NCI-H2196 treated with DMSO at 0.1 percent for 48 hours (cell line): ENCODE measurements around the gene SLC39A1.
"Not testable (repeated sequence)": the region's sequence is repeated elsewhere in the genome, so short reads cannot be mapped to it uniquely, and the experiment has no call there.

Source experiments
- DNase-seq: peaks from one replicate; lab custom pipeline; 2025; ENCODE audit not compliant: unreplicated experiment; lab: John Stamatoyannopoulos, UW

SLC39A1 gene, protein sequence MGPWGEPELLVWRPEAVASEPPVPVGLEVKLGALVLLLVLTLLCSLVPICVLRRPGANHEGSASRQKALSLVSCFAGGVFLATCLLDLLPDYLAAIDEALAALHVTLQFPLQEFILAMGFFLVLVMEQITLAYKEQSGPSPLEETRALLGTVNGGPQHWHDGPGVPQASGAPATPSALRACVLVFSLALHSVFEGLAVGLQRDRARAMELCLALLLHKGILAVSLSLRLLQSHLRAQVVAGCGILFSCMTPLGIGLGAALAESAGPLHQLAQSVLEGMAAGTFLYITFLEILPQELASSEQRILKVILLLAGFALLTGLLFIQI

DNA sequence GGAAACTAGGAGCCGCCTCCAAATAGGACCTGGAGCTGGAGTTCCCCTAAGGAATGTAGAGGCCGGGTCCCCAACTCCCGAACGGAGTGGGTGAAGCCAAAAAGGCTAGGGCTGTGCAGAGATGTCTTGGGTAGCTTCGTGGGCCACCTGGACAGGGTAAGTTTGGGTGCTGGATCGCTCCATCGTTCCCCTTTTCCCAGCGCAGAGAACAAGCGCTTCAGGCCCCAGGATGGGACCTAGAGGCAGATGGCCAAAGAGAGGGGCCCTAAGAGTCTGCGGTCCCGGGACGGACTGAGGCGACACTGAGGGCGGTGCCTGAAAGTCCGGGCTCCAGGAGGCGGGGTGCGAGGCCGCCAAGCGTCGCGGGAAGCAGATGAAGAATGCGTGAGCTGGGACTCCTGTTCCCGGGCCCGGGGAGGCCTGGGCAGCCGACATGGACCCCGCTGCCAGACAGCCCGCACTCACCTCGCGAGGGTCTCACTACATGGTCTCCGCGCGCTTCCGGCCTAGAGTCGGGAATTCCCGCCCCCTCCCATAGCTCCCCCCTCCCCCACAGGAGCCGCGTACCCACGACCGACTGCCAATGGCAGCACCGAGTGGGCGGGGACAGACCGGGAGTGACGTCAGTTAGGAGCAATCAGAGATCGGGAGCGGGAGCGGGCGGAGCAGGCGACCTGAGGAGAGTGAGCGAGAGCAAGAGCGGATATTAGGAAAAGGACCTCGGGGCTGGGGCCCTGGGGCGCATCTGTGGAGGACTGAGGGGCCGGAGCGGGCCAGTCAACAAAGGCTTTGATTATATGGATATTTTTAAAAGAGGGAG lies at the start of gene SLC39A1:
Gene SLC39A1 (minus strand): TSS at position 508 of the 820 bp plus-strand sequence. CDS start 822 bp downstream, outside the sequence.
- DNase-seq = peak; percentile 94

GRCh38 chr1:154012543-154012942 lies 49.2 kb upstream of the SLC39A1 start:
- DNase-seq = not testable (repeated sequence)

DNA sequence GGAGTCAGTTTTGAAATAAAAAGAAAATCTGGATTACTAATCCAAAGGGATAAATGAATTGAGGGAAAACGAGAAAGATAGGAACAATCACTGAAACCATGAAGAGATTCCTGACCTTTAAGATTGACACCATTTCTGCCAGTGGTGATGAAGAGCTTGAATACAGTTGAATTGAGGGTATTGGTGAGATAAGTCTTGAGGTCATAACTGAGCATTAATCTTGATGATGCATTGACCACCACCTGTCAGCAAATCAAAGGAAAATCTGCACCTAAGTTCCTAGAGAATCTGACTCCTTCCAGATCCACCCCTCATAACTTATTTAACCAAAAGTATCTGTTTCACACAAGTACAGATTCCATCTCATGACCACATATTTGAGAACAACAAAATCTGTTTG lies 48.8 kb upstream of the SLC39A1 start:
- DNase-seq = no peak

- no peak for DNase-seq
These were observed 42.8 kb upstream of the SLC39A1 start for GRCh38 chr1:154006136-154006535.

GRCh38 chr1:154000420-154000819 lies 37.1 kb upstream of the SLC39A1 start:
- no peak for DNase-seq

DNA sequence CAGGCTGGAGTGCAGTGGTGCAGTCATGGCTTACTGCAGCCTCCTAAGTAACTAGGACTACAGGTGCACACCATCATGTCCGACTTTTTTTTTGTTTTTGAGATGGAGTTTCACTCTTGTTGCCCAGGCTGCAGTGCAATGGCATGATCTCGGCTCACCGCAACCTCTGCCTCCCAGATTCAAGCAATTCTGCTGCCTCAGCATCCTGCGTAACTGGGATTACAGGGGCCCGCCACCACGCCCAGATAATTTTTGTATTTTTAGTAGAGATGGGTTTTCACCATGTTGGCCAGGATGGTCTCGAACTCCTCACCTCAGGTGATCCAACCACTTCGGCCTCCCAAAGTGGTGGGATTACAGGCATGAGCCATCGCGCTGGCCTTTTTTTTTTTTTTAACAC lies 33.5 kb upstream of the SLC39A1 start:
- DNase-seq = not testable (repeated sequence)

GRCh38 chr1:153995640-153996039 lies 32.3 kb upstream of the SLC39A1 start:
- DNase-seq = no peak

DNA sequence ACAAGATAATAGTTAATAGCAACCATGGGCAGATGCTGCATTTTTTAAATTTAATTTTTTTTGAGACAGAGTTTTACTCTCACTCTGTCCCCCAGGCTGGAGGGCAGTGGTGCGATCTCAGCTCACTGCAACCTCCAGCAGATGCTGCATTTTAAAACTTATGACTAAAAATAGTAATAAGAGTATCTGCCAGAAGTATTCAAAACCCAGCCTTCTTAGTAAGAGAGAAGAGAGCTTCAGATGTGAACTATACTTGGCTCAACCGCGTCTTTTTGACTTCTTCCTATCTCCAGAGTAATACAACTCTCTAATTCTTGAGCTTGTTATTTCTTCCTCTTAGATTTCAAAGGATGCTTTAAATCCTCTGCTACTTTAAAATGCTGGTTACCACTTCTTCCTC lies 31.9 kb upstream of the SLC39A1 start:
- DNase-seq = no peak

- DNase-seq = no peak
These were observed 28.5 kb upstream of the SLC39A1 start for GRCh38 chr1:153991806-153992205.

DNA sequence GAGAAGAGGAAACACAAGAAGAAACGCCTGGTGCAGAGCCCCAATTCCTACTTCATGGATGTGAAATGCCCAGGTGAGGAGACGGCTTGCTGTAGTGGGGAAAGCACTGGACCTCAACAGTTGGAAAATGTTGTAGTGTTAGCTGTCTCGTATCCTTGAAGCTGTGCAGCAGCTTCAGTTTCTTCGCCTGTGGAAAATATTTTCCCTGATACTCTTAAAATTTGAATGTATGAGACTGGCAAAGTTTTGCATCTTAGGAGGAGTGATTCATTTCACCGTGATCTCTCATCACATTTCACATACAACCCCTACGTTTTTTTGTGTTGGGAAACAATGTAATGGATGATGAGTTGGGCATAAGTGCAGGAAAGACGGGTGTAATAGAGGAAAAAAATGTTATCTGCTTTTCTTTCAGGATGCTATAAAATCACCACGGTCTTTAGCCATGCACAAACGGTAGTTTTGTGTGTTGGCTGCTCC lies 27.9 kb upstream of the SLC39A1 start:
- DNase-seq = no peak

GRCh38 chr1:153990468-153991150 lies 27.3 kb upstream of the SLC39A1 start, which contains the start of gene RPS27:
Gene RPS27, plus strand, starts transcription at chr1:153990762. Its CDS starts 35 bp downstream, at chr1:153990797.
- peak; percentile 96 for DNase-seq

DNA sequence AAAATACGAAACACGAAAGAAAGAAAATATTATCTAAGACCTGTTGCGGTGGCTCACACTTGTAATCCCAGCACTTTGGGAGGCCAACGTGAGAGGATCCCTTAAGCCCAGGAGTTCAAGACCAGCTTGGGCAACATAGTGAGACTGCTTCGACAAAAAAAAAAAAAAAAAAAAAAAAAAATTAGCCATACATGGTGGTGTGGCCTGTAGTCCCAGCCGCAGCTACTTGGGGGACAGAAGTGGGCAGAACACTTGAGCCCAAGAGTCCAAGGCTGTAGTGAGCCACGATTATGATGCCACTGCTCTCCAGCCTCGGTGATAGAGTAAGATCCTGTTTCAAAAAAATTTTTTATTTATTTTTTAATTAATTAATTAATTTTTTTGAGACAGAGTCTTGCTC lies 24.3 kb upstream of the SLC39A1 start:
- DNase-seq = no peak

DNA sequence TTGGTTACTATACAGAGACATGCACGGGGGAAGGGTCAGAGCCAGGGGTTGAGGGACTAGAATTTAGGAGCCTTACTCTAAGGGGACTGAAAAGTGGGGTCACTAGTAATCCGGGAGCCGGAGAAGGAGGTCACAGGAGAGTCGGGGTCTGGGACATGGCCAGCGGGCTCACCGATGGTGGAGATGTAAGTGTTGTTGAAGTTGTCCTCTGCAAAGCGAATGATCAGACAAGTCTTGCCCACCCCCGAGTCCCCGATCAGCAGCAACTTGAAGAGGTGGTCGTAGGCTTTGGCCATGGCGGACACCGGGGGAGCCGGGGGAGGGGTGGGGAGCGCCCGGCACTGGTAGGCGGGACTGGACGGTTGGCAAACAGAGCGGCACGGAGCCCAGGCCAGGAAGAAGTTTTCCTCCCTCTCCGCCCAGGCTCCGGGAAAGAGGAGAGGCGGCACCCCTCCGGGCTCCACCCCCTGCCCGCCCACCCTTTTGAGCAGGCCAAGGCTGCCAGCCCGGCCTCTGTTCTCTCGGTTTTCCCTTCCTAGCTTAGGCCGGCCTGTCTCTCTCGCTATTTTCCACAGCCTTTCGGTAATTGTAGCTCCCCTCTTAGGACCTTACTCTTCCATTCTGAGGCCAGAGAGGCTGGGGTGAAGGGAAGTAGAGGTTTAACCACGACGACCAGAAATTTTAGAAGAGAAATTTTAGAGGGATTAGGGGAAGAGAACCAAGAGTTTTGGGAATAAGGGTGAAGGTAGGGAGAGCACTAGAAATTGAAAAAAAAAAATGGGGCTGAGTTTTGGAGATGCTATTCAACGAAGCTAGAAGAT lies 22.8 kb upstream of the SLC39A1 start, which contains the start of gene RAB13:
Gene RAB13 (minus strand): TSS at position 399 of the 821 bp plus-strand sequence. CDS start 103 bp downstream, at position 296.
- peak; percentile 70 for DNase-seq

- DNase-seq = no peak
These were observed 22.1 kb upstream of the SLC39A1 start for GRCh38 chr1:153985341-153985912.

- DNase-seq = no peak
These were observed 21.0 kb upstream of the SLC39A1 start for GRCh38 chr1:153984123-153984894.

- DNase-seq = not testable (repeated sequence)
These were observed 18.4 kb upstream of the SLC39A1 start for GRCh38 chr1:153981735-153982134.

DNA sequence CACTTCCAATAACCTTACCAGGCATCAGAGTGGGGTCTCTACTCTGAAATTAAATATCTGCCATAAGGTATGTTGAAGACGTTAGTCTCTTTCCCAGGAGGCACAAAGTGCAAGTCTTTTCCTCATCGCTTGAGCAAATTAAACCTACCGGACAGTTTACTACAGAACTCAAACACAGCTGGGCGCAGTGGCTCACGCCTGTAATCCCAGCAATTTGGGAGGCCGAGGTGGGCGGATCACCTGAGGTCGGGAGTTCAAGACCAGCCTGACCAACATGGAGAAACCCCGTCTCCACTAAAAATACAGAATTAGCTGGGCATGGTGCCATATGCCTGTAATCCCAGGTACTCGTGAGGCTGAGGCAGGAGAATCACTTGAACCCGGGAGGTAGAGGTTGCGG lies 15.8 kb upstream of the SLC39A1 start:
- not testable (repeated sequence) for DNase-seq

- DNase-seq = no peak
These were observed 15.1 kb upstream of the SLC39A1 start for GRCh38 chr1:153978274-153978909.
